HCT116 (cell line): ENCODE measurements around the gene CEP72. TPM values are rescaled to one million over a fixed set of nuclear protein-coding genes. Genes with fewer than 3 reads are reported as not detected.

ENCODE experiments used
- ATAC-seq: fragments of 200-7000 bp; cut with Tn5 transposase; 2 replicates; pipeline ENCODE4 v1.9.1; 2020; ENCODE audit warnings: mild to moderate bottlenecking, moderate library complexity
- BruUV-seq: library from RNA; stranded (reverse); fragments of 400-500 nt; replicated peaks from 2 replicates; lab custom pipeline; 2021; lab: Mats Ljungman, UMichigan
- CTCF ChIA-PET: fragments of 300-600 bp; sonication (Branson Sonifier 250); formaldehyde crosslinking; loops from one replicate; lab custom pipeline; 2021; ENCODE audit warnings: antibody characterized with exemption; lab: Charles Lee
- POLR2A ChIA-PET: fragments of 300-600, 350-600 bp; sonication (Branson Sonifier 250); formaldehyde crosslinking; loops from one replicate; lab custom pipeline; 2021; ENCODE audit warnings: antibody characterized with exemption; lab: Charles Lee
- RAD21 ChIA-PET, 2 experiments: fragments of 300-600 bp; sonication (Branson Sonifier 250); formaldehyde crosslinking; loops; one replicate each; lab custom pipeline; 2023; ENCODE audit warnings: low total read pairs in 2 of 2; ENCODE audit not compliant: uncharacterized antibody in 2 of 2, unreplicated experiment in 2 of 2, low non-redundant PET in 1 of 2; lab: Charles Lee
- DNase-seq: peaks from one replicate; pipeline ENCODE4 v3.0.0-alpha.2; 2010; ENCODE audit warnings: low read depth, low spot score
- H2AFZ ChIP-seq: fragments of 200-600 bp; shearing (Covaris generic), sonication (generic); 2 replicates; pipeline ENCODE4 v1.6.1; 2017; ENCODE audit warnings: low read depth, mixed run types, mixed read lengths, antibody characterized with exemption, low read length; ENCODE audit not compliant: poor library complexity, severe bottlenecking
- H3K27ac ChIP-seq: 2 replicates; pipeline ENCODE4 v1.5.1; 2012; ENCODE audit warnings: low read depth, low read length
- H3K27me3 ChIP-seq: fragments of 200-600 bp; sonication (generic); 2 replicates; pipeline ENCODE4 v1.6.1; 2016; ENCODE audit warnings: mixed run types, low read length, mixed read lengths; ENCODE audit not compliant: insufficient read depth
- H3K36me3 ChIP-seq, 2 experiments: fragments of 200-500 bp in 1 of 2; fragments of 200-600 bp in 1 of 2; sonication (Bioruptor generic) in 1 of 2; sonication (generic) in 1 of 2; 2 replicates each; pipeline versions ENCODE4 v1.5.1 to v1.6.1; 2014 to 2016; ENCODE audit warnings: low read length in 2 of 2, inconsistent platforms in 1 of 2, mixed read lengths in 1 of 2, mixed run types in 1 of 2; ENCODE audit not compliant: insufficient read depth in 2 of 2, control insufficient read depth in 1 of 2
- H3K4me1 ChIP-seq, 2 experiments: fragments of 200-600 bp in 1 of 2; sonication (generic) in 1 of 2; 2 replicates each; pipeline versions ENCODE4 v1.5.1 to v1.6.1; 2012 to 2017; ENCODE audit warnings: low read length in 2 of 2, inconsistent platforms in 1 of 2, mild to moderate bottlenecking in 1 of 2, mixed read lengths in 1 of 2, mixed run types in 1 of 2, moderate library complexity in 1 of 2; ENCODE audit not compliant: insufficient read depth in 2 of 2, control insufficient read depth in 1 of 2
- H3K4me2 ChIP-seq: fragments of 200-600 bp; sonication (generic); 2 replicates; pipeline ENCODE4 v1.6.1; 2017; ENCODE audit warnings: mixed run types, low read length, mixed read lengths
- H3K4me3 ChIP-seq, 2 experiments: fragments of 200-600 bp in 1 of 2; sonication (generic) in 1 of 2; replicated peaks in 1 of 2; 2 replicates each; pipeline ENCODE4 v1.5.1; 2011 to 2016; ENCODE audit warnings: low read length in 2 of 2, control low read depth in 1 of 2, low read depth in 1 of 2, mild to moderate bottlenecking in 1 of 2, mixed read lengths in 1 of 2, mixed run types in 1 of 2
- H3K79me2 ChIP-seq: fragments of 200-600 bp; sonication (generic); 2 replicates; pipeline ENCODE4 v1.6.1; 2017; ENCODE audit warnings: mild to moderate bottlenecking, mixed run types, low read length, moderate library complexity, mixed read lengths; ENCODE audit not compliant: insufficient read depth
- H3K9ac ChIP-seq: fragments of 200-600 bp; sonication (generic); 2 replicates; pipeline ENCODE4 v1.6.1; 2016; ENCODE audit warnings: low read length, mixed read lengths
- H3K9me2 ChIP-seq: fragments of 200-600 bp; sonication (generic), shearing (Covaris generic); 2 replicates; pipeline ENCODE4 v1.6.1; 2017; ENCODE audit warnings: mixed run types, mild to moderate bottlenecking, moderate library complexity; ENCODE audit not compliant: insufficient read depth
- H3K9me3 ChIP-seq, 2 experiments: fragments of 200-500 bp in 1 of 2; fragments of 200-600 bp in 1 of 2; sonication (Bioruptor generic) in 1 of 2; sonication (generic) in 1 of 2; 2 replicates each; pipeline ENCODE4 v1.6.1; 2014 to 2017; ENCODE audit warnings: low read length in 2 of 2, mixed read lengths in 2 of 2, inconsistent platforms in 1 of 2, low read depth in 1 of 2, mild to moderate bottlenecking in 1 of 2, mixed run types in 1 of 2, moderate library complexity in 1 of 2; ENCODE audit not compliant: control insufficient read depth in 1 of 2, insufficient read depth in 1 of 2
- H4K20me1 ChIP-seq: fragments of 200-600 bp; sonication (generic), shearing (Covaris generic); 2 replicates; pipeline ENCODE4 v1.6.1; 2017; ENCODE audit warnings: mixed run types, mild to moderate bottlenecking, moderate library complexity; ENCODE audit not compliant: insufficient read depth
- CEBPB ChIP-seq: IDR thresholded peaks from 2 replicates; pipeline ENCODE4 v1.6.1; 2012; ENCODE audit warnings: low read depth
- ELF1 ChIP-seq: IDR thresholded peaks from 2 replicates; pipeline ENCODE4 v1.6.1; 2012; ENCODE audit warnings: low read depth, borderline replicate concordance
- POLR2A ChIP-seq: IDR thresholded peaks from 2 replicates; pipeline ENCODE4 v1.7.0; 2011; ENCODE audit warnings: borderline replicate concordance; ENCODE audit not compliant: insufficient read depth, insufficient read length; ENCODE audit errors: extremely low read depth
- POLR2AphosphoS5 ChIP-seq: IDR thresholded peaks from 2 replicates; pipeline ENCODE4 v1.6.1; 2011; ENCODE audit warnings: mild to moderate bottlenecking, low read depth, low read length, moderate library complexity
- RAD21 ChIP-seq: IDR thresholded peaks from 2 replicates; pipeline ENCODE4 v1.6.1; 2012; ENCODE audit warnings: low read depth, mild to moderate bottlenecking
- SIN3A ChIP-seq: IDR thresholded peaks from 2 replicates; pipeline ENCODE4 v1.6.1; 2012; ENCODE audit warnings: low read depth
- SP1 ChIP-seq: IDR thresholded peaks from 2 replicates; pipeline ENCODE4 v1.6.1; 2012; ENCODE audit warnings: low read depth
- SRF ChIP-seq: IDR thresholded peaks from 2 replicates; pipeline ENCODE4 v1.6.1; 2012; ENCODE audit warnings: low read depth
- YY1 ChIP-seq: IDR thresholded peaks from 2 replicates; pipeline ENCODE4 v1.6.1; 2011; ENCODE audit warnings: low read length, low read depth, moderate library complexity, mild to moderate bottlenecking; ENCODE audit not compliant: insufficient replicate concordance; ENCODE audit errors: extremely low read depth
- intact Hi-C: fragments of 100-400 bp; cut with micrococcal nuclease; formaldehyde crosslinking; loops from 2 replicates; pipeline ENCODE4 v1.10.0; 2022
- total RNA-seq: library from RNA; stranded (reverse); gene quantifications from one replicate; pipeline ENCODE4 v1.2.1, GENCODE V29; 2021; ENCODE audit not compliant: unreplicated experiment
- TF ChIP-seq, protein P1 (sequence below): IDR thresholded peaks from 2 replicates; pipeline ENCODE4 v1.6.1; 2011; ENCODE audit warnings: mild to moderate bottlenecking, low read length, moderate library complexity; ENCODE audit not compliant: insufficient replicate concordance; ENCODE audit errors: extremely low read depth
- TF ChIP-seq, protein P2 (sequence below): IDR thresholded peaks from 2 replicates; pipeline ENCODE4 v1.6.1; 2012; ENCODE audit warnings: low read depth
- TF ChIP-seq, protein P3 (sequence below): IDR thresholded peaks from 2 replicates; pipeline ENCODE4 v1.6.1; 2012

The CEP72 gene
- total RNA-seq, 1 experiment from 2014 or later, result 25.6 TPM

DNA sequence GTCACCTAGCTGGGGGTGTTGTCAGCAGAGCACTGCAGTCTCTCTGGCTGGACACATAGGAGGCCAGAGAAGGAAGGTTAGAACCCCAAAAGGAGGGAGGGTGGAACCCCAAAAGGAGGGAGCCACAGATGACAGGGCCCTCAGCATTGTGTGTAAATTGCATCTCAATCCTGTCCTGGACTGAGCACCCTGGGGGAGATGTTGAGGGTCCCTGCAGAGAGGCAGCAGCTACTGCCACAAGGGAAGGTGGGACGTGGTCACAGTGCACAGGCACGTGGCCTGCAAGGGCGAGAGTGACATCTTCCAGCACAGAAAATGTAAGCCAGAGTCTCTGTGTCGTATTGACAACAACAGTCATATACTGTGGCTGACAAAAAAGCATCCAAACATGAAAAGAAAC lies 36.5 kb upstream of the CEP72 start:
- CTCF ChIA-PET, result no interaction called here
- intact Hi-C loops, result no loop called here
- POLR2A ChIA-PET, result no interaction called here
- ATAC-seq (no peak), DNase-seq (no peak)
- no peak overlapping the region for H3K9ac ChIP-seq
- TF ChIP-seq YY1, result no peak
- no peak for TF ChIP-seq ELF1
- no peak for TF ChIP-seq SRF
- TF ChIP-seq RAD21, result no peak
- no peak for TF ChIP-seq SIN3A
- TF ChIP-seq, protein P1, sequence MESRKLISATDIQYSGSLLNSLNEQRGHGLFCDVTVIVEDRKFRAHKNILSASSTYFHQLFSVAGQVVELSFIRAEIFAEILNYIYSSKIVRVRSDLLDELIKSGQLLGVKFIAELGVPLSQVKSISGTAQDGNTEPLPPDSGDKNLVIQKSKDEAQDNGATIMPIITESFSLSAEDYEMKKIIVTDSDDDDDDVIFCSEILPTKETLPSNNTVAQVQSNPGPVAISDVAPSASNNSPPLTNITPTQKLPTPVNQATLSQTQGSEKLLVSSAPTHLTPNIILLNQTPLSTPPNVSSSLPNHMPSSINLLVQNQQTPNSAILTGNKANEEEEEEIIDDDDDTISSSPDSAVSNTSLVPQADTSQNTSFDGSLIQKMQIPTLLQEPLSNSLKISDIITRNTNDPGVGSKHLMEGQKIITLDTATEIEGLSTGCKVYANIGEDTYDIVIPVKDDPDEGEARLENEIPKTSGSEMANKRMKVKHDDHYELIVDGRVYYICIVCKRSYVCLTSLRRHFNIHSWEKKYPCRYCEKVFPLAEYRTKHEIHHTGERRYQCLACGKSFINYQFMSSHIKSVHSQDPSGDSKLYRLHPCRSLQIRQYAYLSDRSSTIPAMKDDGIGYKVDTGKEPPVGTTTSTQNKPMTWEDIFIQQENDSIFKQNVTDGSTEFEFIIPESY, result no peak
- TF ChIP-seq, protein P2, sequence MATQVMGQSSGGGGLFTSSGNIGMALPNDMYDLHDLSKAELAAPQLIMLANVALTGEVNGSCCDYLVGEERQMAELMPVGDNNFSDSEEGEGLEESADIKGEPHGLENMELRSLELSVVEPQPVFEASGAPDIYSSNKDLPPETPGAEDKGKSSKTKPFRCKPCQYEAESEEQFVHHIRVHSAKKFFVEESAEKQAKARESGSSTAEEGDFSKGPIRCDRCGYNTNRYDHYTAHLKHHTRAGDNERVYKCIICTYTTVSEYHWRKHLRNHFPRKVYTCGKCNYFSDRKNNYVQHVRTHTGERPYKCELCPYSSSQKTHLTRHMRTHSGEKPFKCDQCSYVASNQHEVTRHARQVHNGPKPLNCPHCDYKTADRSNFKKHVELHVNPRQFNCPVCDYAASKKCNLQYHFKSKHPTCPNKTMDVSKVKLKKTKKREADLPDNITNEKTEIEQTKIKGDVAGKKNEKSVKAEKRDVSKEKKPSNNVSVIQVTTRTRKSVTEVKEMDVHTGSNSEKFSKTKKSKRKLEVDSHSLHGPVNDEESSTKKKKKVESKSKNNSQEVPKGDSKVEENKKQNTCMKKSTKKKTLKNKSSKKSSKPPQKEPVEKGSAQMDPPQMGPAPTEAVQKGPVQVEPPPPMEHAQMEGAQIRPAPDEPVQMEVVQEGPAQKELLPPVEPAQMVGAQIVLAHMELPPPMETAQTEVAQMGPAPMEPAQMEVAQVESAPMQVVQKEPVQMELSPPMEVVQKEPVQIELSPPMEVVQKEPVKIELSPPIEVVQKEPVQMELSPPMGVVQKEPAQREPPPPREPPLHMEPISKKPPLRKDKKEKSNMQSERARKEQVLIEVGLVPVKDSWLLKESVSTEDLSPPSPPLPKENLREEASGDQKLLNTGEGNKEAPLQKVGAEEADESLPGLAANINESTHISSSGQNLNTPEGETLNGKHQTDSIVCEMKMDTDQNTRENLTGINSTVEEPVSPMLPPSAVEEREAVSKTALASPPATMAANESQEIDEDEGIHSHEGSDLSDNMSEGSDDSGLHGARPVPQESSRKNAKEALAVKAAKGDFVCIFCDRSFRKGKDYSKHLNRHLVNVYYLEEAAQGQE, result no peak
- no peak for TF ChIP-seq POLR2A
- TF ChIP-seq, protein P3, sequence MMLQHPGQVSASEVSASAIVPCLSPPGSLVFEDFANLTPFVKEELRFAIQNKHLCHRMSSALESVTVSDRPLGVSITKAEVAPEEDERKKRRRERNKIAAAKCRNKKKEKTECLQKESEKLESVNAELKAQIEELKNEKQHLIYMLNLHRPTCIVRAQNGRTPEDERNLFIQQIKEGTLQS, result no peak
- no peak for TF ChIP-seq POLR2AphosphoS5
- no peak for TF ChIP-seq SP1
- TF ChIP-seq CEBPB, result no peak
- no TSS peak for BruUV-seq
- H3K79me2 ChIP-seq, result no peaks in the 10 kb centered on the region
- RAD21 ChIA-PET, result no interaction called here
- H3K27me3 ChIP-seq, result peaks cover 15% of the 10 kb centered on the region; the same call in 1 of the 2 replicates
- H3K27ac ChIP-seq, result no peak overlapping the region
- H3K9me2 ChIP-seq, result no peaks in the 10 kb centered on the region
- H4K20me1 ChIP-seq, result no peaks in the 10 kb centered on the region
- H3K36me3 ChIP-seq, result no peaks in the 10 kb centered on the region
- H3K4me3 ChIP-seq, result no peak overlapping the region
- no peak overlapping the region for H3K4me2 ChIP-seq
- H2AFZ ChIP-seq, result no peak overlapping the region
- H3K4me1 ChIP-seq, result no peaks in the 10 kb centered on the region
- H3K9me3 ChIP-seq, result peaks cover 4 to 12% of the 10 kb centered on the region in 2 experiments; a peak in 2 of 4 replicates
